Neural cell (in vitro differentiated cells): ENCODE results near the gene SLC50A1.

Experiments used
- EZH2 ChIP-seq: fragments of 200-600, 300-800 bp; shearing (Covaris generic), sonication (generic); IDR thresholded peaks from 2 replicates; pipeline ENCODE4 v1.6.1; 2014; ENCODE audit warnings: antibody characterized with exemption, low read length, borderline replicate concordance, mild to moderate bottlenecking; ENCODE audit not compliant: insufficient read depth, poor library complexity, severe bottlenecking
- POLR2AphosphoS5 ChIP-seq: IDR thresholded peaks from 2 replicates; pipeline ENCODE4 v1.6.1; 2012
- TF ChIP-seq, protein P1 (sequence below): fragments of 450-650 bp; IDR thresholded peaks from 2 replicates; pipeline ENCODE4 v1.5.1; 2014; ENCODE audit warnings: antibody characterized with exemption, mild to moderate bottlenecking, moderate library complexity; ENCODE audit not compliant: poor library complexity, severe bottlenecking
- TF ChIP-seq, protein P2 (sequence below): IDR thresholded peaks from 2 replicates; pipeline ENCODE4 v1.6.1; 2012; ENCODE audit warnings: borderline replicate concordance

DNA sequence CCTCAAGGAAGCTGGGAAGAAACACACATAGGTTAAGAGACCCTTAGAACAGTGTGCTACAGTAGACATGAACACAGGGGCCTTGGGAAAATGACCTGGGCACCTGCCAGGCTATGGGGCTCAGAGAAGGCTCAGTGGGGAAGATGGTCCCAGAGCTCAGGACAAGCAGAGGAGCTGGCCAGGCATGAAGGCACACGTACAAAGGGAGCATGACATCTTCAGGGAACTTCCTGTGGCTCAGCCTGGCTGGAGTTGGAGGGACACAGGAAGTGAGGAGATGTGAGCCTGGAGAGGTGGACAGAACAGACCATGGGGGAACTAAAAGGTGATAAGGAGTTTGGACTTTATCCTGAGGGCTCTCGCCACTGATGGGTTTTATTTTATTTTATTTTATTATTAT, 3.8 kb upstream of the SLC50A1 start:
- TF ChIP-seq, protein P1, sequence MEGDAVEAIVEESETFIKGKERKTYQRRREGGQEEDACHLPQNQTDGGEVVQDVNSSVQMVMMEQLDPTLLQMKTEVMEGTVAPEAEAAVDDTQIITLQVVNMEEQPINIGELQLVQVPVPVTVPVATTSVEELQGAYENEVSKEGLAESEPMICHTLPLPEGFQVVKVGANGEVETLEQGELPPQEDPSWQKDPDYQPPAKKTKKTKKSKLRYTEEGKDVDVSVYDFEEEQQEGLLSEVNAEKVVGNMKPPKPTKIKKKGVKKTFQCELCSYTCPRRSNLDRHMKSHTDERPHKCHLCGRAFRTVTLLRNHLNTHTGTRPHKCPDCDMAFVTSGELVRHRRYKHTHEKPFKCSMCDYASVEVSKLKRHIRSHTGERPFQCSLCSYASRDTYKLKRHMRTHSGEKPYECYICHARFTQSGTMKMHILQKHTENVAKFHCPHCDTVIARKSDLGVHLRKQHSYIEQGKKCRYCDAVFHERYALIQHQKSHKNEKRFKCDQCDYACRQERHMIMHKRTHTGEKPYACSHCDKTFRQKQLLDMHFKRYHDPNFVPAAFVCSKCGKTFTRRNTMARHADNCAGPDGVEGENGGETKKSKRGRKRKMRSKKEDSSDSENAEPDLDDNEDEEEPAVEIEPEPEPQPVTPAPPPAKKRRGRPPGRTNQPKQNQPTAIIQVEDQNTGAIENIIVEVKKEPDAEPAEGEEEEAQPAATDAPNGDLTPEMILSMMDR: no peak
- TF ChIP-seq EZH2: no peak
- TF ChIP-seq POLR2AphosphoS5: no peak
- TF ChIP-seq, protein P2, sequence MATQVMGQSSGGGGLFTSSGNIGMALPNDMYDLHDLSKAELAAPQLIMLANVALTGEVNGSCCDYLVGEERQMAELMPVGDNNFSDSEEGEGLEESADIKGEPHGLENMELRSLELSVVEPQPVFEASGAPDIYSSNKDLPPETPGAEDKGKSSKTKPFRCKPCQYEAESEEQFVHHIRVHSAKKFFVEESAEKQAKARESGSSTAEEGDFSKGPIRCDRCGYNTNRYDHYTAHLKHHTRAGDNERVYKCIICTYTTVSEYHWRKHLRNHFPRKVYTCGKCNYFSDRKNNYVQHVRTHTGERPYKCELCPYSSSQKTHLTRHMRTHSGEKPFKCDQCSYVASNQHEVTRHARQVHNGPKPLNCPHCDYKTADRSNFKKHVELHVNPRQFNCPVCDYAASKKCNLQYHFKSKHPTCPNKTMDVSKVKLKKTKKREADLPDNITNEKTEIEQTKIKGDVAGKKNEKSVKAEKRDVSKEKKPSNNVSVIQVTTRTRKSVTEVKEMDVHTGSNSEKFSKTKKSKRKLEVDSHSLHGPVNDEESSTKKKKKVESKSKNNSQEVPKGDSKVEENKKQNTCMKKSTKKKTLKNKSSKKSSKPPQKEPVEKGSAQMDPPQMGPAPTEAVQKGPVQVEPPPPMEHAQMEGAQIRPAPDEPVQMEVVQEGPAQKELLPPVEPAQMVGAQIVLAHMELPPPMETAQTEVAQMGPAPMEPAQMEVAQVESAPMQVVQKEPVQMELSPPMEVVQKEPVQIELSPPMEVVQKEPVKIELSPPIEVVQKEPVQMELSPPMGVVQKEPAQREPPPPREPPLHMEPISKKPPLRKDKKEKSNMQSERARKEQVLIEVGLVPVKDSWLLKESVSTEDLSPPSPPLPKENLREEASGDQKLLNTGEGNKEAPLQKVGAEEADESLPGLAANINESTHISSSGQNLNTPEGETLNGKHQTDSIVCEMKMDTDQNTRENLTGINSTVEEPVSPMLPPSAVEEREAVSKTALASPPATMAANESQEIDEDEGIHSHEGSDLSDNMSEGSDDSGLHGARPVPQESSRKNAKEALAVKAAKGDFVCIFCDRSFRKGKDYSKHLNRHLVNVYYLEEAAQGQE: no peak
